Activated naive CD8-positive, alpha-beta T cell treated with anti-CD3 and anti-CD28 coated beads, Interleukin-2, amount 50 U/mL, for 16 hours (primary cell): Measurements from ENCODE around the gene TMEM132D.

ENCODE experiments used
- DNase-seq: peaks from one replicate; pipeline ENCODE4 v3.0.0-alpha.2; 2020; ENCODE audit warnings: low read depth, low spot score

The TMEM132D gene

GRCh38 chr12:129351481-129351880 lies 552.3 kb downstream of the TMEM132D start:
- DNase-seq, result no peak

GRCh38 chr12:129339336-129339735 lies 564.5 kb downstream of the TMEM132D start:
- DNase-seq, result no peak

- DNase-seq, result no peak
Measured at GRCh38 chr12:129337413-129337812, 566.4 kb downstream of the TMEM132D start.

GRCh38 chr12:129335773-129336172 lies 568.1 kb downstream of the TMEM132D start:
- DNase-seq, result no peak

- DNase-seq, result no peak
Measured at GRCh38 chr12:129332286-129332685, 571.5 kb downstream of the TMEM132D start.

GRCh38 chr12:129331356-129332085 lies 572.3 kb downstream of the TMEM132D start:
- DNase-seq, result no peak

- no peak for DNase-seq
Measured at GRCh38 chr12:129328235-129328634, 575.6 kb downstream of the TMEM132D start.

GRCh38 chr12:129325566-129325965 lies 578.3 kb downstream of the TMEM132D start:
- no peak for DNase-seq

- no peak for DNase-seq
Measured at GRCh38 chr12:129312048-129312447, 591.8 kb downstream of the TMEM132D start.

GRCh38 chr12:129310346-129310745 lies 593.5 kb downstream of the TMEM132D start:
- no peak for DNase-seq

- DNase-seq, result no peak
Measured at GRCh38 chr12:129305851-129306250, 598.0 kb downstream of the TMEM132D start.

GRCh38 chr12:129304529-129304928 lies 599.3 kb downstream of the TMEM132D start:
- DNase-seq, result no peak

- DNase-seq, result no peak
Measured at GRCh38 chr12:129300011-129300410, 603.8 kb downstream of the TMEM132D start.

- no peak for DNase-seq
Measured at GRCh38 chr12:129298921-129299320, 604.9 kb downstream of the TMEM132D start.

GRCh38 chr12:129296671-129297070 lies 607.2 kb downstream of the TMEM132D start:
- no peak for DNase-seq

- no peak for DNase-seq
Measured at GRCh38 chr12:129294868-129295267, 609.0 kb downstream of the TMEM132D start.

- no peak for DNase-seq
Measured at GRCh38 chr12:129279771-129280170, 624.1 kb downstream of the TMEM132D start.

- DNase-seq, result no peak
Measured at GRCh38 chr12:129276361-129277060, 627.3 kb downstream of the TMEM132D start.

- no peak for DNase-seq
Measured at GRCh38 chr12:129269756-129270495, 633.9 kb downstream of the TMEM132D start.

- DNase-seq, result no peak
Measured at GRCh38 chr12:129258781-129259318, 645.0 kb downstream of the TMEM132D start.

GRCh38 chr12:129257524-129257923 lies 646.3 kb downstream of the TMEM132D start:
- no peak for DNase-seq

- DNase-seq, result no peak
Measured at GRCh38 chr12:129246630-129247029, 657.2 kb downstream of the TMEM132D start.
